Glutamatergic neuron (in vitro differentiated cells): ENCODE measurements around the gene C6orf141. TPM values are rescaled to one million over a fixed set of nuclear protein-coding genes. Genes with fewer than 3 reads are reported as not detected.

Experiments used
- DNase-seq: peaks from one replicate; pipeline ENCODE4 v3.0.0; 2022
- H3K27ac Mint-ChIP-seq: one replicate; pipeline ENCODE4 v1.8.0; 2020; ENCODE audit warnings: mild to moderate bottlenecking, mixed read lengths, inconsistent platforms; ENCODE audit not compliant: unreplicated experiment
- H3K27me3 Mint-ChIP-seq: one replicate; pipeline ENCODE4 v1.8.0; 2020; ENCODE audit warnings: mild to moderate bottlenecking, moderate library complexity, mixed read lengths, inconsistent platforms; ENCODE audit not compliant: unreplicated experiment
- H3K36me3 Mint-ChIP-seq: one replicate; pipeline ENCODE4 v1.8.0; 2020; ENCODE audit warnings: mild to moderate bottlenecking, mixed read lengths, inconsistent platforms; ENCODE audit not compliant: unreplicated experiment
- H3K4me1 Mint-ChIP-seq: one replicate; pipeline ENCODE4 v1.8.0; 2020; ENCODE audit warnings: mild to moderate bottlenecking, low read depth, mixed read lengths, inconsistent platforms; ENCODE audit not compliant: unreplicated experiment
- H3K4me3 Mint-ChIP-seq: one replicate; pipeline ENCODE4 v1.8.0; 2020; ENCODE audit warnings: mild to moderate bottlenecking, mixed read lengths, inconsistent platforms; ENCODE audit not compliant: unreplicated experiment
- H3K9me3 Mint-ChIP-seq: one replicate; pipeline ENCODE4 v1.8.0; 2020; ENCODE audit warnings: mild to moderate bottlenecking, moderate library complexity, mixed read lengths, inconsistent platforms; ENCODE audit not compliant: unreplicated experiment
- CTCF ChIP-seq: fragments of 200-600 bp; sonication (generic); IDR thresholded peaks from one replicate; pipeline ENCODE4 v1.5.0; 2021; ENCODE audit not compliant: partially characterized antibody, unreplicated experiment
- total RNA-seq: library from RNA; stranded (reverse); fragmentation: NEBNext Ultra II Directional; extraction: Animal tissue kit (Norgen Biotek cat#: 25700); gene quantifications from one replicate; pipeline ENCODE4 v1.2.1, GENCODE V29; 2021; ENCODE audit not compliant: unreplicated experiment

Gene C6orf141
- total RNA-seq, 1 donor from 2014 or later, result not detected

GRCh38 chr6:49565261-49565660 lies 14.8 kb downstream of the C6orf141 start:
- no peak for TF ChIP-seq CTCF
- no peaks in the 10 kb centered on the region for H3K27me3 Mint-ChIP-seq
- DNase-seq, result no peak
- peaks cover 2% of the 10 kb centered on the region for H3K9me3 Mint-ChIP-seq
- H3K4me1 Mint-ChIP-seq, result no peaks in the 10 kb centered on the region
- H3K27ac Mint-ChIP-seq, result no peak overlapping the region
- H3K36me3 Mint-ChIP-seq, result no peaks in the 10 kb centered on the region
- H3K4me3 Mint-ChIP-seq, result no peak overlapping the region

DNA sequence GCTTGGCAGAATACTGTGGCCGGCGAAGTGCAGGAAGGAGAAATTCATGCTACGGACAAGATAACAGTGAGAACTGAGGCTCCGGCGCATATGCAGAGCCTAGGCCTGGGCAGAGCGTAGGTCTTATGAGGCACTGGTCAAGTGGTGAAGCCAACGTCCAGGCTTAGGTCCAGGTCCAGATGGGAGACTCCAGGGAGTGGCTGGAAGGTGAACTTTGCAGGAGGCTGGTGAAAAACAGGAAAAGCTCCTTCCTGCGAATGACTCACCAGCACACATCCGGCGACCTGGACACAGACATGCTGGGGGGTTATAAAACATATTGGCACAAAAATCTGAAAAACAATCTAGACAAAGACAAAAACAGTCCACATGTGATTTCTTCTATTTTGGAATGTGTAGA lies 15.4 kb downstream of the C6orf141 start:
- TF ChIP-seq CTCF, result no peak
- Mint-ChIP-seq H3K9me3 (peaks cover 2% of the 10 kb centered on the region), H3K27ac (no peak overlapping the region), H3K4me1 (no peaks in the 10 kb centered on the region), H3K27me3 (no peaks in the 10 kb centered on the region), H3K4me3 (no peak overlapping the region), H3K36me3 (no peaks in the 10 kb centered on the region)
- DNase-seq, result no peak

DNA sequence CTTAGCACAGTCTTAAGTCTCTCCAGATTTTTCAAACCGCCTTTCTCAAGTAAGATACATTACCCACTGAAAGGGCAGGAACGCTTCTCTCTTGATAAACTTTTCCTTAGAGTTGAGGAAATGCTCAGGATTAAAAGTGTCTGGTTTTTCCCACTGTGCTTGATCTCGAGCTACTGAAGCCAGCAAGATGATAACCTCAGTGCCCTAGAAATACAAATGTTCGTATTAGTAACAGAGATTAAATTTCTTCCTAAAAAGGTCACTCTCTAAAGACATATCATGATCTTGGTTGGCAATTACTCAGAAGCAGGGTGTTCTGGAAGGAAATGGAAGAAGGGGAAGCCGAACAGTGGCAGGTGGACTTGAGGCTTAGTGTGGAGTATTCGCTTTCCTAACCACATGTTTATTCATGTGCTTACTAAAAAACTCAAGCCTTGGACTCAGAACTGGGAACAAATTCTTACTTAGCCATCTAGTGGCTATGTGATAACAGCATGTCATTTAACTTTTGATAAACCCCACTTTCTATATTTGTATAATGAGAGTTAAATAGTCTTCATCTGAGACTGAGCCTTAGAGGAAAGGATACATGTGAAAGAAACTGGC lies 20.1 kb downstream of the C6orf141 start:
- Mint-ChIP-seq H3K4me1 (no peaks in the 10 kb centered on the region), H3K9me3 (peaks cover 2% of the 10 kb centered on the region), H3K27ac (no peak overlapping the region), H3K4me3 (no peak overlapping the region), H3K27me3 (no peaks in the 10 kb centered on the region), H3K36me3 (no peaks in the 10 kb centered on the region)
- no peak for TF ChIP-seq CTCF
- DNase-seq, result no peak

DNA sequence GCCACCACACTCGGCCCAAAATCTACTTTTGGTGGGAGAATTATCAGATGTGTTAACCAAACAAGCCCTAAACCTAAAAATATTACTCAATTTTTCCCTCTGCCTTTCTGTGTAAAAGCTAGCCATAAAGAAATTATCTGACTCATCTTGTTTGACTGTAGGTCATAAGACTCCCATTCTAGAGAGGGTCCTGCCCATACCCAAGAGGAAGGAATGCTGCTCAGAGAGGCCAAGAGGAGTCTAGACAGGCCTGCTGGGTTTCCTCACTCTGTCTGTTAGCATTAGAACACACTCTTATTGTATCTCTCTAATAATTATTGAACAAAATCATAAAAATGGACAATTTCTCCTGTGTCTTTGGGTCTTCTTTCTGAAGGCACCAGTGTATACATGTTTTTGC lies 26.1 kb downstream of the C6orf141 start:
- Mint-ChIP-seq H3K27ac (no peak overlapping the region), H3K9me3 (peaks cover 2% of the 10 kb centered on the region), H3K4me3 (no peak overlapping the region), H3K36me3 (no peaks in the 10 kb centered on the region), H3K27me3 (peaks cover 1% of the 10 kb centered on the region), H3K4me1 (no peaks in the 10 kb centered on the region)
- TF ChIP-seq CTCF, result no peak
- DNase-seq, result no peak

- DNase-seq, result no peak
- TF ChIP-seq CTCF, result no peak
- Mint-ChIP-seq H3K4me3 (no peak overlapping the region), H3K9me3 (peaks cover 2% of the 10 kb centered on the region), H3K27me3 (peaks cover 1% of the 10 kb centered on the region), H3K27ac (no peak overlapping the region), H3K4me1 (no peaks in the 10 kb centered on the region), H3K36me3 (no peaks in the 10 kb centered on the region)
Observed at GRCh38 chr6:49579649-49580048, 29.2 kb downstream of the C6orf141 start.
